GM19238 (cell line): Measurements from ENCODE around the gene MOK.

Experiments
- DNase-seq: peaks from one replicate; pipeline ENCODE4 v3.0.0; 2011; ENCODE audit warnings: low spot score; ENCODE audit not compliant: insufficient read length

MOK gene

DNA sequence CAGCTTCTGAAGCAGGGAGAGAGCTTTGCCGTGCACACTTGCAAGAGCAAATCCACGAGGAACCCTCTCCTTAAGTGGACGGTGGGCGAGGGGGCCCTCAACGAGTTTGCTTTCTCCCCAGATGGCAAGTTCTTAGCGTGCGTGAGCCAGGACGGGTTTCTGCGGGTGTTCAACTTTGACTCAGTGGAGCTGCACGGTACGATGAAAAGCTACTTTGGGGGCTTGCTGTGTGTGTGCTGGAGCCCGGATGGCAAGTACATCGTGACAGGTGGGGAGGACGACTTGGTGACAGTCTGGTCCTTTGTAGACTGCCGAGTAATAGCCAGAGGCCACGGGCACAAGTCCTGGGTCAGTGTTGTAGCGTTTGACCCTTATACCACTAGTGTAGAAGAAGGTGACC lies 96.2 kb downstream of the MOK start:
- no peak for DNase-seq

DNA sequence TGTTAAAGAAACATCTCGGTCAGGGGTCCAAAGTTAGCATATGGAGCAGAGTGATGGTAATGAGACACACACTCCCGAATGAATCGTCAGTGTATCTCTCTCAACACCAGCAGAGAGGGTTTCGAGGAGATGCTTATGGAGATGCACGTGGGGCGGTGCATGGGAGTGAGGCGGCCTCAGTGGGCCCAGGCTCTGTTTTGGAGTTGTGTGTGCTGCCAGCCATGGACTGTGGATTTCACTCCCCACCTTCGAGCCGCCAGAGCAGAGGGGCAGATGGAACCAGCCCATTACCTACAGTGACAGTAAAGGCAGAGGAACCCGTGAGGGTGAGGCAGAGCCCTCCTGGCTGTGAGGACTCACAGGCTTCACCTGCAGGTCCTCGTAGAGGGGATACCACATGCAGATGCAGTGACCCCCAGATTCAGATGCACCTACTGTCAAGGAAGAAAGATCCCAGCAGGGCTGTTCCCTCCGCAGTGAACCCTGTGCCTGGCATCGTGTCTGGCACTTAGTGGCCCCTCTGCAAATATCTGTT lies 97.1 kb downstream of the MOK start:
- no peak for DNase-seq

DNA sequence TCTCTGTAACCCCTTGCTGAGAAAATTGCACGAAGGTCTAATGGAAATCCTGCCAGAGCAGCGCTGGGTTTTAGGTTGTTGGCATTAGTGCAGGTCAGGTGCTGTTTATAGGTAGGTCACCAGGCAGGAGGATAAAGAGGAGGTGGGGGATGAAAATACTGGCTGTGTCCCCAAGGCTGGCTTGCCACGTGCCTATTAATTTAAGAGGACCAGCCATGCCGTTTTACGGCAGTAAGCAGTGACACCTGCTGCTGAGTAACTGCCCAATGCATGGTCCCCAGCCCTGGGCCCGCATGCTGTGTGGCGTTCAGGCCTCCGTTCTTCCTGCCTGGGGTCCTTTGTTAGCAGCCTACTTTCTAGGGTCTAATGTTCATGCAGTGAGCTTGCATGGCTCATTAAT lies 98.0 kb downstream of the MOK start:
- DNase-seq = no peak

DNA sequence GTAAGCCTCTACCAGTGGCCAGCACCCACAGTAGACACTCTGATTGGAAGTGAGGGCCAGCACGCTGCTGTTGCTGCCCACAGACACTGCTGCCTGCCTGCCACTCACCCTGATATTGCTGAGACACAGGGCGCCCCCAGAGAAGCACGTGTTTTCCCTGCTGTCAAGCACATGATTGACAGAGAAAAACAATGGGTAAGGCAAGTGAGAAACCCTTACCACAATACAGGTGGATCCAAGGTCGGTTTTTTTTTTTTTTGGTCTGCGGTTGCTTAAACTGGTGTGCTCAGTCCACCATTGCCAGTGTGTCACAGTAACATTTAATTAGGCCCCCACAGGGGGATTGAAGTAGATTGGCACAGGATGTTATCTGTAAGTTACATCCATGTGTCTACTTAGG lies 99.4 kb downstream of the MOK start:
- DNase-seq = no peak

DNA sequence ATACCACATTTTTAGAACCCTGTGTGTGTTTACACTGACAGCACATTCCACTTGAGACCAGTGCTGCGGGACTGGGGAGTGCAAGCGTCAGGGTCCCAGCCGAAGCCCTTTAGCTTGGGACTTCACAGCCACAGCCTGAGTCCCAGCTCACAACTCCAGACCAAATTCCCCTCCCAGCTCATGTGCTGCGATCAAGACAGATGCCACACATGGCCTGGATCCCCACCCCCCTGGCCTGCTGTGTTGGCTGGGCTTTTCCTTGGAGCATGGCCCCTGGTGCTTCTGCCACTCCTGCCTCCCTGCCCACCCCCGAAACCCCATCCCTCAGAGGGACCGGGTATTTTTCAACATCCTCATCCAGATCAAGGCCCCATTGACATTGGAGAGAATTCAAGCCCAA lies 101.6 kb downstream of the MOK start:
- DNase-seq = no peak

DNA sequence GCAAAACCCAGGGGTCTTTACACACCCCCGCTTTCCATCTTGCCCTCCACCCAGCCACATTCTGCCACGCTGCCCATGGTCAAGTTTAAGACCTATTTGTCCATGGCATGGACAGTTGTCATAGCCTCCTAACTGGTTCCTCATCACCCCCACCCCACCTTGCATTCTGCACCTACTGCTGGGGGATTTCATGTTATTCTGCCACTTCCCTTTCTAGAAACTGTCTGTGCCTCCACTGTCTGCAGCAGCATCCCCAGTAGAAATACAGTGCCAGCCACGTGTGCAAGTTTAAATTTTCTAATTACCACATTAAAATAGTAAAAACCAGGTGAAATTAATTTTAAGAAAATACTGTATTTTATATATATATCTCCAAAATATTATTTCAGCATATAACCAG lies 102.0 kb downstream of the MOK start:
- no peak for DNase-seq

DNA sequence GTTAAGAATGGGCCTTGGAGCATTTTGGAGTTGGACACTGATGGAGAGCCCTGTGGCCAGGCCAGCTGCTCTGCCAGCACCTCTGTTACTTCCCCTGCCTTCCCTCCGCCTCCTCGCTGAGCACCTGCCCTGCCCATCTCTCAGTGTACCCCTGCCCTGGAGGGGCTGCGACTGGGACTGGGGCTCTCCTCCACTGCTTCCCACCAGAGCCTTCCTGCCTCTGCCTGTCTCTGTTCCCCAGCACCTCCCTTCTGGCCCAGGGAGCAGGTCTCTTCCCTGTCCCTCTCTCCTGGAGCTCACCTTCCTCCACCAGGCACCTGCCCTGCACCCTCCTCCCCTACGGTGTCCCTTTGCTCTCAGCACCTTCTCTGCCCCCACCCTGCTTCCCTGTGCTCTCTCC lies 103.2 kb downstream of the MOK start:
- DNase-seq = no peak

DNA sequence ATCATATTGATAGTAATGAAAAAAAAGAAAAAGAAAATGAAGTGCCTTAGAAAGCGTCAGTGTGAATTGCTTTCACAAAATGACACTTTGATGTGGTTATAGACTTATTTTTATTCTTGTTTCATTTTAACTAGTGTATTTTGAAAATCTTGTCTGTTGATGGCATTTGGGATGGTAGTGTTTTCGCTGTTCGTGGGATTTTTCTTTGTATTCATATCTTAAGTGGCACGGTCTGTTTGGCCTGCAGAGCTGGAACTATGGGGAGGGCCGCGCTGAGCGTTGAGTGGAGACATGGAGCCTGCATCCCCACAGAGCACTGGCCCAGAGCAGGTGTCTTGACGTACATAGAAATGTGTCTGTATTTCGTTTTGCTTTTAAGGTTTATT lies 103.6 kb downstream of the MOK start:
- DNase-seq = no peak

DNA sequence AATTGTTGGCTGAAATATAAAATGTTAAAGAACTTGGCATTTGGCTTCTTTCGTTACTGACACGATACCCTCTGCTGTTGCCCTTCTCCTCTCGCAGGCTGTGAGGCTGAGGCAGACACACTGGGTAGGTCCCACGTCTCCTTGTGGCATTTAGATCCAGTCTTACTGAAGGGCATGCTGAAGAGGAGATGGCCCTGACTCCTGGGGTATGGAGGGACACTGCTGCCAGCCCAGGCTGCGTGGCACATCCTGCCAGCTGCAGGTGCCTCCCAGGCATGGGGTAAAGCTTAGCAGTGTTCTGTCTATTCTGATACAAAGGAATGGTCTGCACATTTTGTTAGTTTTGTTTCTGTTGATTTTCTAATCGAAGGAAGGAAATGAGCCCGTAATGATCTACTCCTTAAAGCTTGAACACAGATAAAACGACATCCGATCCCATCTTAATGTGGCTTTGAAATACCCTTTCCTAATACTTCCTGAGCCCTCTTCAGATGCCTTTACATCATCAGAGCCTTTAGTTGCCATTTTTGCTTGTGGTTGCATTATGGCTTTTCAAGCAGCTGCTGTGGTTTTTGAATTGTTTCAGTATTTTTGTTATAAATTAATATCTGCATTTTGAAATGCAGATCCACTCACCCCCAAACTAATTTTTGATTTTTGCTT lies 104.1 kb downstream of the MOK start:
- DNase-seq = no peak

DNA sequence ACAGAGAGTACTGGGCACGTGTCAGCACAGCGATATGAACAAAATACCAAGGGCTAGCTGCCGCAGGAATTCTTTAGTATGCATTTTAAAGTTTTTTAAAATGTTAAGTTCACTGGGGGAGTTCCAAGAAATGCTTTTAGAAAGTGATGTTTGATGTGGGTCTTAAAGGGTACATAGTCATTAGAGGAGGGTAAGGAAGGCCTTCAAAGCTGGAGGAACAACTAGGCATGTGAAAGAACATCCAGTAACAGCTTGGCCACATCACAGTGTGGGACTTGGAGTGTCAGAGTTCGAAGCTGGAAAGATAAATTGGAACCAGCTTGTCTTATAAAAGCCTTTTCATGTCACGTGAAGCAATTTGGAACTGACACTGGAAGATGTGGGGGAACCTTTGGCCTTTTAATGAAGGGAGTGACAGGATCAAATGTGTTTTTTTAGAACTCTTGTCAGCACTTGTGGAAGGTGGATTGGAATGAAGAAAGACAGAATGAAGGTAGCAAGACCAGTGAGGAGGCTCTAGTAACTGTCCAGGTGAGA lies 107.6 kb downstream of the MOK start:
- no peak for DNase-seq

DNA sequence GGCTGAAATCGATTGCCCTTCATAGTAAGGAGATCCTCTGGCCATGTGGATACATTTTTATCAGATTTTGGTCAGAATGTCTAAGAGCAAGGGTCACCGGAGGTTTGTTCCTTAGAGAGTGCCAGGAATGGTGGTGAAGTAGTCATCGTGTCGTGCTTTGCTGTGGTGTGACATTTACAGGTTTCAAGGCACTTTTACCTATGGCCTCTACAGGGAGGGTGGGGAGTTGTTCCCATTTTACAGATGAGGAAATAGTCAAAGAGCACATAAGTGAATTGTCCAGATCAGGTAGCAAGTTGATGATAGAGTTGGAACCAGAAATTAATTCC lies 108.1 kb downstream of the MOK start:
- DNase-seq = no peak

DNA sequence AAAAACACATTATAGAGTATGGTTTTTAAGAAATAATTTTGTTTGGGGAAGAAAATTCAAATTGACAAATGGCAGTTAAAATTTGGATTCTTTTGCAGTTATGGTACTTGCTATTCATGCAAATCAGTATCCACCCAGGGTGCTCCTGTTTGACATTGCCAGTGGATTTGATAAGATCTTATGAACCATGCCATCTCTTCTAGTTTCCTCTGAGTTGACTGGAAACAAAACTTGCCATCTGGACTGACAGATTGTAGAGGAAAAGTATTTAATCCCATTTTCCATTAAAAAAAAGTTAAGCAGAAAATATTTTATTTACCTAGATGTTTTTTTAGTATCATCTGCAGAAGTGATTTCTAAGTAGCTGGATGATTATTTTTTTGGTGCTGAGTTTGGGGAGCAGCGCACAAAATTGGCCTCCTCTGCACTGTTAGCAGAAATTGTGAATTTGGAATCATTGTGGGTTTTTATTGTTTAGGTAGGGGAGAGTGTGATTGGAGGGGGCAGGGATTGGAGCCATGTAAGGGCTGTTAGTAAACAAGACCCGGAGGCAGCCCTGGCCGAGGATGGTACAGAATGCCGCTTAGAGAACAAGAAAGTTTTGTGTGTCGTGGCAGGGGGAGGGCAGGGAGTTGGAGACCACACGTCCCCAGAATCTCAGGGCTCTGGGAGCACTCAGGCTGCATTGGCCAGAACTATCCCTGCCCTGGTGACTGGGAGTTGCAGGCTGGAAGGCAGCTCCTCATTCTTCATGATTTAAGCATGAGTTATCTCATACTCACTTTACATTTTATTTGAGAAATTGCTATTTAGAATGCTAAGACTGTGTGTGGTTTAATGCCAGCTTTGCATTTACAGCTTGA lies 108.7 kb downstream of the MOK start:
- no peak for DNase-seq

DNA sequence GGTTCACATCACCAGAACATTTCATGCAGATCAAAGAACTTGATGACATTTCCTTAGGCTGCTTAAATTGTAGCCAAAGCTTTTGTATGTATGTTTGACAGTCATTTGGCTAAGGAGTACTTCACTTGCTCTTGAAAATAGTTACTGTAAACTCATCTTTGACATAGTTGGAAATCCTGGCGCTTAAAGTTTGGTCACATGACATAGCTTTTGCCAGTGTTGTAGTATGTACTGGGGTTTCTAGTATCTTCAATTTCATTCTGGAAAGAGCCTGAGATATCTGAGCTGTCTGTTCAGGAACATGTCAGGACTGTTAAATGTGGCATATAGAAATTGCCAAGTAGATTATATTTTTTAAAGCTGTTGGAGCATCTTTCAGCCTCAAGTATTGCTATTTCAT lies 109.5 kb downstream of the MOK start:
- DNase-seq = no peak

DNA sequence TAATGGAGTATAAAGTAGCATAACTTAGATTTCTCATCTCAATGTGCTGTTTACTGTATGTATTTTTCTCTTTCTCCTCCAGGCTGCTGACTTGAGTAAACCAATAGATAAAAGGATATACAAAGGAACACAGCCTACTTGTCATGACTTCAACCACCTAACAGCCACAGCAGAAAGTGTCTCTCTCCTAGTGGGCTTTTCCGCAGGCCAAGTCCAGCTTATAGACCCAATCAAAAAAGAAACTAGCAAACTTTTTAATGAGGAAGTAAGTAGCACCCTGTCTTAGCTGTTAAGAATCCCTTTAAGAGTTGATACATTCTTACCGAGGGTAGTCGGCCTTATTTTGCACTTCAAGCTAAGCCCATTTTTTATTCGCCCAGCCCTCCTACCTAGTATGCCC lies 110.1 kb downstream of the MOK start:
- no peak for DNase-seq

DNA sequence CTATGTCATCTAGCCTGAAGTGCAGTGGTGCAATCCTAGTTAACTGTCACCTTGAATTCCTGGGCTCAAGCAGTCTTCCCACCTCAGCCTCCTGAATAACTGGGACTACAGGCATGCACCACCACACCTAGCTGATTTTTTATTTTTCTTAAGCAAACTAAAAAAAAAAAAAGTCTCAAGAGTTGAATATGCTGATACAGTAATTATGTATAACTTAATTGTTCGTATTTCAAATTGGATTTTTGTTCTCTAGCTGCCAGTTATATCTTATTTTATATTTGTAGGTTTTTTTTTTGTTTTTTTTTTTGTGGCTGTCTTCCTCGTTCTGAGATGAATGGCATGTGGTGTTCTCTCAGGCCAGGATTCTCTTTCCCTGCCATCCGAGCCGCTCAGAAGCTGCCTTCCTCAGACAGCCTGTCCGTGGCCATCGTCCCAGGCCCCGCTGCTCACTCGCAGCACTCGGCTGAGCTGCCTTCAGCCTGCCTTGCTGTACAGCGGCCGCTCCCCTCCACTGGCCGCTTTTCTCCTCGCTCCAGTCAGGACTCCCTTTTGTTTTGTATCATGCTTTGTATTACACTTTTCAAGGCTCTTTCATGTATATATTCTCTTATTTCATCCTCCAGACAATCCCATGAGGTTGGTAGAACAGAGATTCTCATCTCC lies 112.0 kb downstream of the MOK start:
- DNase-seq = no peak

DNA sequence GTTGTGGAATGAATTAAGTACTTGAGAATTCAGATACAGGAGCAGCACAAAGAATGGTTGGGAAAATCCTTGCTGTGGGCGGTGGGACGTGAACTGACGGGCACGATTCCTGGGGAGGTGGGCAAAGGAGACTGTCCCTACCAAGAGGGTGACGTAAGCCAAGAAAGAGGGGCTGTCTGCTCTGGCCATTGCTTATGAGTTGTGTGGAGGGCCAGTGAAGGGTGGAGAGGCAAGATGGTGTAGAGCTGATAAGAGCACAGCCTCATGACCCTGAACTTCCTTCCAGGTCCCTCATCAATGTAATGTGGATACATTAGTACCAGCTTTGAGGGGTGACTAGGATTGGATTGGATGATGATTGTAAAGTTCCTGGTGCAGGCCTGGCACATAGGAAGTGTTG lies 115.1 kb downstream of the MOK start:
- no peak for DNase-seq

DNA sequence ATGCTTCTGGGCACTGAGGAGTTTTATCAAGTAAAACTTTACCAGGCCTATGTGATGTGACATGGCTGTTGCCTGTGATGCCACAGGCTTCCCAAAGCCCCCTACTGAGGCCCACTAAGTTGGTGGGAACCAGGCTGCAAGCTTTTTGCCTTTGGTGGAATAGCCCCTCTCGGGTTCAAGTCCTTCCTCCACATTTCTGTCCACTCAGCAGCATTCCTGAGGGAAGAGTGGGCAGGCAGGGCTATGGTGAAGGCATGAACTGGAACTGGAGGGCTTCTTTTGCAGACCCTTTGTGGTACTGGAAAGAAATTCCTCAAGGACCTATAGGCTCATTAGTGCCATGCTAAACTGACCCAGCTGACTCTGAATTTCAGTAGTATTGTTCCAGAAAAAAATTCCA lies 116.8 kb downstream of the MOK start:
- no peak for DNase-seq

DNA sequence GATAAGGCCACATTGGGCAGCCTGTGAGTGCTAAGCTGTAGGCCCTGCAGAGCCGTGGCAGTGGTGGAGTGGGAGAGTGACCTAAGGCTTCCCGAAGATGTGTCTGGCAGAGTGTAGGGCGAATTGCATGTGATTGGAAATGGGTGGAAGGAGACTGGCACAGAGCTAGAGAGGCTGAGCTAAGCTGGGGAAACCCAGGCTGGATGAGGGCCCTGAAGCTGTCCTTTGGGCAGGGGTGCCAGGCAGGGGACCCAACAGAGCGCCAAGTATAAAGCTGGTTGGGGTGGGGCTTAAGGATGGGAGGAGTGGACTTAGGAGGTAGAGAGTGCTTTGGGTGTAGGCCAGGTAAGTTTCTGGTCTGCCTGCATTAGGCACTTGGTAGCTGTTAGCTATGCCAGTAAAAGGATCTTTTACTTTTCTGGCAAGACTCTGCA lies 117.4 kb downstream of the MOK start:
- DNase-seq = no peak

DNA sequence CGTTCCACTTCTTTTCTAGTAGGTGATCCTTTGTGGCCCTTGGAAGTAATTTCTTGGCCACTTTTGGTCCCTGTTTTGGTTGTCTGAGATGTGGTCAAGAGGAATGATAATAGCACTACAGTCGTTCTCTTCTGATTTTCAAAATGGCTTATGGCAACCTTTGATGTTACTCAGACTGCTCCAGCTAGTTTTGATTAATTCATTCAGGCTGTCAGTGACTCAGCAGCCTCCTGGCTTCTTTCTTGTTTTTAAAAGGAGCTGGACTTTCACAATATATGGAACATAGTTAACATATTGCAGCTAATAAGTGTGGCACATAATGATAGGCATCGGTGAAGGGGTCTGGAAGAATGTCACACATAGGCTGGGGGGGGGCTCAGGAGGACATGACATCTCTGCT lies 117.9 kb downstream of the MOK start:
- no peak for DNase-seq

DNA sequence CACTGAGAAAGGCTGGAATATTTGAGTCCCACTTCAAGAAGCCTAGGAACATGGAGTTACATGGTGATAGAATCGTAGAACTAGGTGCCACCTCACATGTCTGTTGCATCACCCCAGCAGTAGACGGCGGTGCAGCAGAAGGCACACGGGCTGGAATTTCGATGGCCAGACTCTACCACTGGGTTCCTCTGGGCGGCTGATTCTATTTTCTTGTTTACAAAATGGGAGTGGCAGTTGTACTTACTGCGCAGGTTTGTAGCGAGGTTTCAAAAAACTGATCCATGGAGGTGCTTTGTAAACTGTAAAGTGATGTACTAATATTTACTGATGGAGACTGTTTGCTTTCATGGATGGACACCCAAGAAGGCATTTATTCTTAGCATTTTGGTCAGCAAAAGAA lies 119.6 kb downstream of the MOK start:
- DNase-seq = no peak

DNA sequence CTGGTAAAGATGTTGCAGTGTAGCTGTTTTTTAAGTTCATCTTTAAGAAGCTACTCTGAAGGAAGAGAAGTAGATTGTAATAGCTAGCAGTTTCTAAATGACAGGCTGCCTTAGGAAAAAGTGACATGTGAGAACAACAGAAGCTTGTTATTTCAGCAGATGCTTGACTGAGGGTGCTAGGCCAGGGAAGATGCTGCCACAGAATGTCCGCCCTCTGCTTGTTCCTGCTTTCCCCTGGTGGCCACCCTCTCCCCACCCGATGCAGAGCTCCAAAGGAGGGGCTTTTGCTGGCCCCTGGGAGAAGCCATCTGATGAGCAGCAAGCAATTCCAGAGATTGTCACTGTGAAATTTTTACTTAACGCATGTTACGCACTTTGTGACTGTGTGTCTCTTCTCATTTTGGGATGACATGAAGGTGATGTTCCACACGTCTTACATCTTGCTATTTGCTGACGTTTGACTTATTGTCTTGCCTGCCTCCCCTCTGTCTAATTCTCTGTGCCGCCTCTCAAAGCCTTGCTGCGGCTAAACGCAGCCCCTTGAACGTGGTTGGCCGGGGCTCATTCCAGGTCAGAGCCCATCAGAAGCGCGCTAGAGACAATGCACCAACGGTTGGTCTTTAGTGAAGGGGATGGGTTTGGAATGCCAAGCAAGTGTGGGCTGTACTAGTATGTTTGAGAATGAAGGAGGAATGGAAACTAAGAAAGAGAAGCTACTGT lies 120.5 kb downstream of the MOK start:
- DNase-seq = no peak

DNA sequence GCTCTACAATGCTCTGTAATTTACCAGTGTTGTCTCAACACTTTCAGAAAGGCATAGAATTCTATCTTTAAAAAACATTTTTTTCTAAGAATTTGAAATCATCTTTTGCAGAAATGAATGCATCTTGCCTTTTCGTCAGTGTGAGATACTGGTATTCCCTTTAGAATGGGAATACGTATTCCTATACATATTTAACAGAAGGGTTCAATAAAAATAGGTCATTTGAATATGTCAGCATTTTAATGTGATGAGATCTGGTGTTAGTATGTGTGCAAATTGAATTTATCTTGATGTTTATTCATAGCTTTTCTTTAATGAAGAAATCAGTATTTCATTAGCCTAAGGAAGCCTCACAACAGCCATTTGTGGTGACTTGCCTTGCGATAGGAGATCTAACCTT lies 121.1 kb downstream of the MOK start:
- DNase-seq = no peak
